AG10803 (cell line): Measurements from ENCODE around the gene PAPOLB.

Experiments used
- DNase-seq: peaks from one replicate; pipeline ENCODE4 v3.0.0; 2010; ENCODE audit warnings: low read depth
- H3K4me3 ChIP-seq: 2 replicates; pipeline ENCODE4 v1.5.1; 2011; ENCODE audit warnings: mild to moderate bottlenecking, low read length, control low read depth
- TF ChIP-seq, protein P1 (sequence below): conservative IDR thresholded peaks from 2 replicates; pipeline ENCODE4 v1.5.1; 2011; ENCODE audit warnings: mild to moderate bottlenecking, low read length, control low read depth, inconsistent platforms

PAPOLB gene

DNA sequence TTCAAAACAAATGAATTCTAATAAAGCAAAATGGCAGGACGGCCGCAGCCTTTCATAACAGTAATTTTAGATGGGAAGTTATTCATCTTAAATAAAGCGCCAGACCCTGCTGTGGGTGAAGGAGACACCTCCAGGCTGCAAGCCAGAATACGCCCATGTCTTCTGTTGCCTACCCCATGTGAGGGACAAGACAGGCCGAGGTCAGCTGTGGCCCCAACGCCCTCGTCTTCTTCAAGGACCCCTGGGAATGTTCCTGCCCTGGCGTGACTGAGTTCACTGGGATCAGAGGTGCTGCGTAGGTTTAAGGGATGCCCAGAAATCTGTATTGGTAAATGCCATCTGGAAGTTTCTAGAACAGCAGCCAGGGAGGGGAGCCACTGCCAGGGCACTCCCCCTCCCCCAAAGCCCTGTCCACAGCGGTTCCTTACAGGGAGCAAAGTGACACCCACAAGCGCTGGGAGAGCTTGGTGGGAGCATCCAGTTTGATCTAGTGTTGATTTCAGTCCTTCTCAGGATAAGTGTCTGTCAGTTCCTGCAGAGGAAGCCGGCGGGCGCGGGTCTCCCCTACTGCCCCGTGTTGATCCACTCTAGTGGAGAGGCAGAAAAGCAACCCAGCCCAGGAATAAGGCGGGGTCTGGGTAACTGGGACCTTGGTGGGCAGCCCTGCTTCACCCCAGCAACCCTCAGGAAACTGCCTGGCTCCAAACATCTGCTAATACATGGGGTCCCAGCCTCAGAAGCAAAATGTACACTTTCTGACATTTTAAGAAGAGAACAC, 20.6 kb downstream of the PAPOLB start:
- no peak overlapping the region for H3K4me3 ChIP-seq
- TF ChIP-seq, protein P1, sequence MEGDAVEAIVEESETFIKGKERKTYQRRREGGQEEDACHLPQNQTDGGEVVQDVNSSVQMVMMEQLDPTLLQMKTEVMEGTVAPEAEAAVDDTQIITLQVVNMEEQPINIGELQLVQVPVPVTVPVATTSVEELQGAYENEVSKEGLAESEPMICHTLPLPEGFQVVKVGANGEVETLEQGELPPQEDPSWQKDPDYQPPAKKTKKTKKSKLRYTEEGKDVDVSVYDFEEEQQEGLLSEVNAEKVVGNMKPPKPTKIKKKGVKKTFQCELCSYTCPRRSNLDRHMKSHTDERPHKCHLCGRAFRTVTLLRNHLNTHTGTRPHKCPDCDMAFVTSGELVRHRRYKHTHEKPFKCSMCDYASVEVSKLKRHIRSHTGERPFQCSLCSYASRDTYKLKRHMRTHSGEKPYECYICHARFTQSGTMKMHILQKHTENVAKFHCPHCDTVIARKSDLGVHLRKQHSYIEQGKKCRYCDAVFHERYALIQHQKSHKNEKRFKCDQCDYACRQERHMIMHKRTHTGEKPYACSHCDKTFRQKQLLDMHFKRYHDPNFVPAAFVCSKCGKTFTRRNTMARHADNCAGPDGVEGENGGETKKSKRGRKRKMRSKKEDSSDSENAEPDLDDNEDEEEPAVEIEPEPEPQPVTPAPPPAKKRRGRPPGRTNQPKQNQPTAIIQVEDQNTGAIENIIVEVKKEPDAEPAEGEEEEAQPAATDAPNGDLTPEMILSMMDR, result no peak
- DNase-seq, result no peak

DNA sequence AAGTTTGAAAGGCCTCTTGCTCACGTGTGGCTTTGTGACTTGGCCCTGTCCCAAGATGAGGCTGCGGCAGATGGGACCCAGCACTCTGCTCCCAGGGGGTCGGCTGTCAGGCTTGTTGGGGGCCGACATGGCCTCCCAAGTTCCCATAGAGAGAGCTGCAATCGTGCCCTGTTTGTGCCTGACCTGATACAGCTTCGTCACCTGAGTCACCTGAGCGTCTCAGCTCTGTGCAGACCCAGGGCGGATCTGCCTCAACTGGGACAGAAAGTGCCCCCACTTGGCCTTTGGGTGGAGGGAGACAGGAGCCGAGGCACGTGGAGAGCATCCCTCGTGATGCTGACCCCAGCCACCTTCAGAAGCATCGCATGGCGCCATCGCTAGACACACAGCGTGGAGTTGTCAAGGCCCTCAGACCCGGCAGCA, 21.7 kb downstream of the PAPOLB start:
- TF ChIP-seq, protein P1, result no peak
- no peak overlapping the region for H3K4me3 ChIP-seq
- no peak for DNase-seq

DNA sequence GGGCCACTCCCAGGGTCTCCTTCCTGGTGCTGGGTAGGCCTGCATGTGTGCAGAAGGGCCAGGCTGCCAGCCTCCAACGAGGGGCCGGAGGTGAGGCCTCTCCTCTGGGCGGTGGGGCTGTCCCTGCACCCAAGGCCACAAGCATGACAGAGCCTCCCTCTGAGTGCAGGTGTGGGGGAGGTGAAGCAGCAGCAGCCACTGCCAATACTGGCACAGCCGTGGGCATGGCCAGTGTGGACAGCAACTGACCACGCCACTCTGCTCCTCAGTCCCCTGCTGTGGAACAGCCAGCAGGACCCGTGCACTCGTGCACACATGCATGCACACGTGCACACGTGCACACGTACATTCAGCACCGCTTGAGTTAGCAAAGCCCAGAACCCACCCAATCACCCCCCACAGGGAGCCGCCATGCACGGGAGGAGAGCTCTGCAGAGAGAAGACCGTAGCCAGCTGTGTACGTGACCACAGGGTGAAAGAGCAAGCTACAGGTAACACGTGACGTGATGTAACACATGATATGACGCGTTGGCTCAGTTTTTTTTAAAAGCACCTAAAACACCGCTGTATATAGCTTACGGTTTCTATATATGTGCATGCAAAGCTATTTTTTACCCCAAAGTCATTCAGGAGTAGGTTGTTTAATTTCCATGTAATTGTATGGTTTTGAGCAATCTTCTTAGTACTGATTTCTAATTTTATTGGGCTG, 23.1 kb downstream of the PAPOLB start:
- no peak for DNase-seq
- no peak overlapping the region for H3K4me3 ChIP-seq
- TF ChIP-seq, protein P1, result no peak

DNA sequence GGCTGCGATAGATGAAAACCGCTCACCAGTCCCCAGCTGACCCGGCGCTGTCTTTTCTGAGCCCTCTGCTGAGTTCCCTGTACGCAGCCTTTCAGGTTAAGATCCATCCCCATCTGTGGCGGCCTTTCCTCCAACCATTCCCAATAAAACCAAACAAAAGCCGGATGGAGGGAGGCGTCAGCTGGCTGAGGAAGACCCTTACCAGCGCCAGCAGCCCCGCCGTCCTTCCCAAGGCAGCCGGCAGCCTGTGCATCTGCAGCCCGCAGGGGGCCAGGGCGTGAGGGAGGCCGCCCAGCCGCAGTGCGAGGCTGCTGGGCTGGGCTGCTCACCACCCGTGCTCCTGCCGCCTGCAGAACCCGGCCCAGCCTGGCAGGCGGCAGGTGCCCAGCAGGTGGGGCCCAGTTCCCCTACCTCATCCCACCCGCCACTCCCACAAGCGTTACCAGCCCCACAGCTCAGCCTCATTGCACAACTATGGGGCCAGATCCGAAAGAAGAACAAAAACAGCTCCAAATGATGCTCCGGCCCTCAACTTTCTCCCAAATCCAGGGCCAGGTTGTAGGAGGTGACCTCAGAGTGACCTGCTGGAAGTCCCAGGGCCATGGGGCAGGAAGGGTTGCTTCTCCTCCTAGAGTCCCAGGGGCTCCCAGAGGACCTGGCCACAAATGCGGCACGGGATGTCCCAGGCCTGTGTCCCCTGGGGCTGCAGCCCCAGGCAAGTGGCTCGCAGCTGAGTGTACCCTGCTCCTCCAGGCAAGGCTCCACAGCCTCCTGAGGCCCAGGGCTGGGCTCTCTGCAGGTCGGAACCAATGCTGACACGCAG, 23.8 kb downstream of the PAPOLB start:
- TF ChIP-seq, protein P1, result no peak
- H3K4me3 ChIP-seq, result no peak overlapping the region
- no peak for DNase-seq

DNA sequence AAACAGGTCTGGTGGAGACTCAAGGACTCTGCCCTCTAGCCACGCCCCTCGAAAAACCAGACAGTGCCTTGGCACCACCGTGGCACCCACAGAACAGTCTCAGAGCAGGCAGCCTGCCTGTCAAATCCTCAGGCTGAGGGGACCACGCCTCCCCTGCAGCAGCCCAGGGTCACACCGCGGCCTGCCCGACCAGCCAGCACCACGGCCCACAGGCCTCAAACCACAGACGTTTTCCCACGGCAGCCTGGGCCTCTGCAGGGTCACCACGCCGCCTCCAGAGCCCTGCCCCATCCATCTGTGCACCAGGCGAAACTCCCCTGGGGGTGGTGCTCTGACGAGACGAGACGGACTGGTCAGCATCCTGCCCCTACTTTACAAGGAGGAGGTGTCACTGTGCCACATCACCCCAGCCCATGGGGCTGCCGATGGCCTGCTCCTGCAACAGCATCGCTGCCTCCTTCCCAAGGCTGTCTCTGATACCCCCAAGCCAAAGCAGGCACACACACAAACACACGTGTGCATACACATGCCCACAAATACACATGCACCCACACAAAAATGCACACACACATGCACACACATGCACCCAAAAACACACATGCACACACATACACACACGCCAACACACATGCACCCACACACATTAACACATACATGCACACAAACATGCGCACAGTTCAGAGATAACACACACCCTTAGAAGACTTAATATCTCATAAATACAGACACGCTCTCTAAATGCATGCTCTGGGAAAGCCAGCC, 24.6 kb downstream of the PAPOLB start:
- no peak for DNase-seq
- TF ChIP-seq, protein P1, result no peak
- H3K4me3 ChIP-seq, result no peak overlapping the region

DNA sequence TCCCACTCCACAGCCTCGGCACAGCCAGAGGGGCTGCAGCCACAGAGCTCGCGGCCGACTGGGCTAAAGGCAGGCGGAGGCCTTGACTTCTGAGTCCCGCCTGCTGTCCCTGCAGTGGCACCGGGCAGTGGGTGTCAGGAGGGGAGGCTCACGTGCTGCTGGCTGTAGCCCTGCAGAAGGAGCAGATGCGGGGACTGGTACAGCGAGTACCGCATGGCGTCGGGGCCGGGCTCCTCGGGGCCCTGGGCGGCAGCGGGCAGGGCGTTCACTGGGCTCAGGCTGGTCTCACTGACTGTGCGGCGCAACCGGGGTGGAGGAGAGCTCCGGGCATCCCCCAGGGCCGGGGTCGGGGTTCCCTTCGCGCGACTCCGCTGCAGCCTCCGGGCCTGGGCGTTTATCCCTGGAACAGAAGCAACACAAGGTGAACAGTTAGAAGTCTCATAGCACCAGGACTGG, 25.6 kb downstream of the PAPOLB start:
- no peak overlapping the region for H3K4me3 ChIP-seq
- TF ChIP-seq, protein P1, result no peak
- DNase-seq, result no peak
